DND-41 (cell line): Measurements from ENCODE around the gene MYLK.

Experiments
- EZH2 ChIP-seq: IDR thresholded peaks from 3 replicates; pipeline ENCODE4 v1.6.1; 2012; ENCODE audit warnings: borderline replicate concordance, low read depth, mild to moderate bottlenecking, moderate library complexity, low read length, inconsistent platforms; ENCODE audit not compliant: severe bottlenecking
- TF ChIP-seq, protein P1 (sequence below): IDR thresholded peaks from 2 replicates; pipeline ENCODE4 v1.5.1; 2012; ENCODE audit warnings: borderline replicate concordance, low read length, moderate library complexity, mild to moderate bottlenecking; ENCODE audit not compliant: poor library complexity, severe bottlenecking; ENCODE audit errors: extremely low read depth

DNA sequence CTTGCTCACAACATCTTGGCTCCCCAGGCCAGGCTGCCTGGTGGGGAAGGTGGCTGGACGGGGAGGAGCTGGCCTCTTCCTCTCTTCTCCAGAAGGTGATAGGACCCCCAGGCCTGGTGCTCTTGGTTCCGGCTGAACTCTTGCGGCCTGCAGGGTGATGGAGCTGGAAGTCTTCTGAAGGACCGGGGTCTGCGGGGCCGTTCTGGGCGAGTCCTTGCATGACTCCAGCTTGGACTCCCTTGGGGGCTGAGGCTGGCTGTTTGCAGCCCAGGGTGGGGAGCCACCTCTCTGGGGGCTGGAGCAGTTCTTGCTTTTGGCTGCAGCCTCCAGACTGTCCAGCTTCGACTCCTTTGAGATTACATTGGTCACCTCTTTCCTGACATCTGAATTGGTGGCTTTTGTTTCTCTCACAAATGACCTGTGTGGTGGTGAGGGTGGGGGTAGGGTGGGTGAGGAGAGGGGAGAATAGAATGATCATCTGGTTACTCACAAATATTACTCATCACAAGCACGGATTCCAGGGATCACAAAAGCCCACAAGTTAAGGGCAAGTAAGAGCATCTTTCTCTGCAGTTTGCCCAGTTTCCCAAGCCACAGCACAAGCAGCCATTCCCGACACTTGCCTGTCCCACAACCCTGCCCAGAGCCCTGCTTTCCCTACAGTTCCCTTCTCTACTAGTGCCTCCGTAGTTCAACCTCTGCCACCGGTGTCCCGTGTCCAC, 150.2 kb downstream of the MYLK start:
- TF ChIP-seq, protein P1, sequence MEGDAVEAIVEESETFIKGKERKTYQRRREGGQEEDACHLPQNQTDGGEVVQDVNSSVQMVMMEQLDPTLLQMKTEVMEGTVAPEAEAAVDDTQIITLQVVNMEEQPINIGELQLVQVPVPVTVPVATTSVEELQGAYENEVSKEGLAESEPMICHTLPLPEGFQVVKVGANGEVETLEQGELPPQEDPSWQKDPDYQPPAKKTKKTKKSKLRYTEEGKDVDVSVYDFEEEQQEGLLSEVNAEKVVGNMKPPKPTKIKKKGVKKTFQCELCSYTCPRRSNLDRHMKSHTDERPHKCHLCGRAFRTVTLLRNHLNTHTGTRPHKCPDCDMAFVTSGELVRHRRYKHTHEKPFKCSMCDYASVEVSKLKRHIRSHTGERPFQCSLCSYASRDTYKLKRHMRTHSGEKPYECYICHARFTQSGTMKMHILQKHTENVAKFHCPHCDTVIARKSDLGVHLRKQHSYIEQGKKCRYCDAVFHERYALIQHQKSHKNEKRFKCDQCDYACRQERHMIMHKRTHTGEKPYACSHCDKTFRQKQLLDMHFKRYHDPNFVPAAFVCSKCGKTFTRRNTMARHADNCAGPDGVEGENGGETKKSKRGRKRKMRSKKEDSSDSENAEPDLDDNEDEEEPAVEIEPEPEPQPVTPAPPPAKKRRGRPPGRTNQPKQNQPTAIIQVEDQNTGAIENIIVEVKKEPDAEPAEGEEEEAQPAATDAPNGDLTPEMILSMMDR = no peak
- TF ChIP-seq EZH2 = no peak
